22Rv1 (cell line): ENCODE data around the gene TTC16.

Experiments used
- CTCF ChIP-seq: fragments of 450-650 bp; IDR thresholded peaks from 2 replicates; pipeline ENCODE4 v1.5.1; 2017; ENCODE audit warnings: mild to moderate bottlenecking
- ZFX ChIP-seq: fragments of 450-650 bp; IDR thresholded peaks from 2 replicates; pipeline ENCODE4 v1.6.1; 2017; ENCODE audit warnings: antibody characterized with exemption, borderline replicate concordance

GRCh38 chr9:127693697-127694096 lies 22.2 kb upstream of the TTC16 start:
- TF ChIP-seq CTCF (no peak), ZFX (no peak)
